ENCODE results near the gene DEPP1. TPM values are rescaled to one million over a fixed set of nuclear protein-coding genes. Genes with fewer than 3 reads are reported as not detected.

DEPP1 gene
- total and polyA plus RNA-seq, 2 of the 13 experiments (the other 11 are each of a cell fraction or from before 2014, with no cell fraction given) = 14.8 to 270 TPM

DNA sequence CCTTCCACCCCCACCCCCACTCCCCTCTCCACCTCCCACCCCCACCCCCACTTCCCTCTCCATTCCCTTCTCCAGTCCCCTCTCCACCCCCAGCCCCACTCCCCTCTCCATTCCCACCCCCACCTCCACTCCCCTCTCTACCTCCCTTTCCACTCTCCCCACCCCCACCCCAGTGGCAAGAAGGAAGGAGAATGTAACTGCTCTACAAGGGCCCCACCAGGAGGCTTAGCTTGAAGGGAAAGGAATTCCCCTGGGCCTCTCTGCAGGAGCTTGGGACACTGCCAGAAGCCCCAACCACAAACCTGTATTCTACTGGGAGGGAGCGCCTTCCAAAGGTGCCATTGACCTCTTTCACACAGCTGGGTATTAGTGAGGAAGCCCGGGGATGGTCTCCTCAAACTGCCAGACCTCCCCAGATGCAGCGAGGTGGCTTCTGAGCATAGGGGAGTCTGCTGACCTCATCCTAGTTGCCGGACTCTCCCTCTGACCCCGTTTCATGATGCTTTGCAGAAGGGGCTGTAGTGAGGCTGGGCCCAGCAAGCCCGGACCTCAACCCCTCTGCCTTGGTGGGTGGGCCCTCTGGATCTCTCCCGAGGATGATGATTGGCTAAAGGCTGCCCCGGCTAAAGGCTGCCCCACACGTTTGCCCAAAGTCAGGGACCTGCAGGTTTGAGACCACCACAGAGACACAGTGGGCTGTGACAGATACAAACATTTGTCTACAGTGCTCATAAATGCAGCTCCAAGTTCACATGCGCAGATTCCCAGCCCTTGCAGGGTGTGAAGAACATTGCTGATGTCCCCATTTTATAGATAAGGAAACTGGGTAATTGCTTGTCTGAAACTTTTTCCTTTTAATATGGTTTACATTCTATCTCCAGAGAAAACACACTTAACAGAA, 2.9 kb downstream of the DEPP1 start (continued):
- TF ChIP-seq CCDC6 (CRISPR knock-in tag; IDR thresholded peaks at IDR 0.05) (peak; percentile 44), HIVEP1 (CRISPR knock-in tag; IDR thresholded peaks at IDR 0.05) (peak; percentile 31; the same call in 1 of the 2 replicates), NKX3-1 (CRISPR knock-in tag; IDR thresholded peaks at IDR 0.05) (0 out of 2 replicates have a peak, but pooled peaks have one; percentile 31), ZNF274 (CRISPR knock-in tag; IDR thresholded peaks at IDR 0.05) (0 out of 2 replicates have a peak, but pooled peaks have one; percentile 37), TFE3 (CRISPR knock-in tag; IDR thresholded peaks at IDR 0.05) (peak; percentile 49; the same call in 1 of the 2 replicates), KLF12 (CRISPR knock-in tag; IDR thresholded peaks at IDR 0.05; ENCODE audit: borderline replicate concordance) (peak; percentile 54; the same call in 1 of the 2 replicates), ZNF652 (CRISPR knock-in tag; IDR thresholded peaks at IDR 0.05; ENCODE audit: borderline replicate concordance, low read depth) (0 out of 2 replicates have a peak, but pooled peaks have one; percentile 34), ZNF747 (CRISPR knock-in tag; IDR thresholded peaks at IDR 0.05; ENCODE audit: borderline replicate concordance) (peak; percentile 80), ZBTB43 (CRISPR knock-in tag; conservative IDR thresholded peaks at IDR 0.05) (0 out of 2 replicates have a peak, but pooled peaks have one; percentile 0), FOSL2 (CRISPR knock-in tag; IDR thresholded peaks at IDR 0.05) (peak; percentile 61; the same call in 1 of the 2 replicates), NCOR1 (IDR thresholded peaks at IDR 0.05; ENCODE audit: borderline replicate concordance, low read length) (no peak), ZNF10 (CRISPR knock-in tag; IDR thresholded peaks at IDR 0.05; ENCODE audit: borderline replicate concordance, low read depth) (no peak), HNRNPL (IDR thresholded peaks at IDR 0.05; ENCODE audit: low read depth, low read length) (0 out of 2 replicates have a peak, but pooled peaks have one; percentile 46), RARA (CRISPR knock-in tag; IDR thresholded peaks at IDR 0.05) (peak; percentile 61; the same call in 1 of the 2 replicates)
- TF ChIP-seq, protein P1, sequence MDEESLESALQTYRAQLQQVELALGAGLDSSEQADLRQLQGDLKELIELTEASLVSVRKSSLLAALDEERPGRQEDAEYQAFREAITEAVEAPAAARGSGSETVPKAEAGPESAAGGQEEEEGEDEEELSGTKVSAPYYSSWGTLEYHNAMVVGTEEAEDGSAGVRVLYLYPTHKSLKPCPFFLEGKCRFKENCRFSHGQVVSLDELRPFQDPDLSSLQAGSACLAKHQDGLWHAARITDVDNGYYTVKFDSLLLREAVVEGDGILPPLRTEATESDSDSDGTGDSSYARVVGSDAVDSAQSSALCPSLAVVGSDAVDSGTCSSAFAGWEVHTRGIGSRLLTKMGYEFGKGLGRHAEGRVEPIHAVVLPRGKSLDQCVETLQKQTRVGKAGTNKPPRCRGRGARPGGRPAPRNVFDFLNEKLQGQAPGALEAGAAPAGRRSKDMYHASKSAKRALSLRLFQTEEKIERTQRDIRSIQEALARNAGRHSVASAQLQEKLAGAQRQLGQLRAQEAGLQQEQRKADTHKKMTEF (CRISPR knock-in tag; IDR thresholded peaks at IDR 0.05) = peak; percentile 50
